NCI-H446 (cell line): Measurements from ENCODE around the gene MIER1.

Experiments used
- DNase-seq, 2 experiments: peaks; one replicate each; lab custom pipeline; 2025; lab: John Stamatoyannopoulos, UW

MIER1 gene

DNA sequence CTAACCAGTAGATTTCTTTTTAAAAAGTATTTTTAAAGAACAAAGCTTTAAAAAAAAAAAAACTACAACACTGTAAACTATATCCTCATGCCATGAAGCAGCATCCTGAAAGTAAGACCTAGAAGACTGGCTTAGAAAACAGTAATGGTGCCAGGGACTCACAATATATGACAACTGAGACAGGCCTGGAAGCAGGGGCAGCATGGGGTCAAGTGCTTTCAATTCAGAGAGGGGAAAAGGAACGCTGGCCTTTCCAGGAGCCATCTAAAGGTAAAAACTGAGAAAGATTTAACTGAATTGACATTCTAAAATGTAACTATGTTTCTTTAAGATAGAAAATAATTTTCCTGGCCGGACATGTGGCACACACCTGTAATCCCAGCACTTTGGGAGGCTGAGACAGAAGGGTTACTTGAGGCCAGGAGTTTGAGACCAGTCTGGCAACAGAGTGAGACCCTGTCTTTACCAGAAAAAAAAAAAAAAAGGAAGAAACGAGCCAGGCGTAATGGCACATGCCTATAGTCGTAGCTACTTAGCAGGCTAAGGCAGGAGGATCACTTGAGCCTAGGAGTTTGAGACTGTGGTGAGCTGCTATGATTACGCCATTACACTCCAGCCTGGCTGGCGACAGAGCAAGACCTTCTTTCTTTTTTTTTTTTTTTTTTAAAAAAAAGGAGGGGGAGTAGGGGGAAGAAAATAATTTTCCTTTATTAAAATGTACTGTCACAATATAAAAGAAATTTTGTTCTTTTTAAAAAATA, 75.0 kb downstream of the MIER1 start:
- DNase-seq: no peak

- DNase-seq: no peak
Observed at GRCh38 chr1:67001682-67002425, 77.1 kb downstream of the MIER1 start.

GRCh38 chr1:67004176-67004575, 79.4 kb downstream of the MIER1 start:
- no peak for DNase-seq

DNA sequence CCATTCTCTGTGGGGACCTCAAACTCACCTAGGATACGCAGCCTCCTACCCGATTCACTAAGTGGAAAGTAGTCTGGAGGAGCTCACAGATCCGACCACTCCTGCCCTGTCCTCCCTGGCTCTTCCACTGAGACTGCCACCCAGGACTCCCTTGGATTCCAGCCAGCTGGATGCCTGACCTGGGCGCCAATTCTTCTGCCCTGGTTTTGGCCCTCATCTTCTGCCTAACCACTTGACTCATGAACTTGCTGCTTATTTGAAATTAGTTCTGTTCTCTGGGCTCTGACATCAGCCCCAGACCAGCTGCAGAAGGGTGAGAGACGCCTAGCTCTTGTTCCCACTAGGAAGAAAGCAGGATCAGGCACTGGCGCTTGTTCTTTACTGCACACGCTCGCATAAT, 80.3 kb downstream of the MIER1 start:
- no peak for DNase-seq

- no peak for DNase-seq
Observed at GRCh38 chr1:67009792-67010191, 85.0 kb downstream of the MIER1 start.

GRCh38 chr1:67013573-67013972, 88.8 kb downstream of the MIER1 start:
- no peak for DNase-seq

- DNase-seq: no peak
Observed at GRCh38 chr1:67018574-67018973, 93.8 kb downstream of the MIER1 start.

- DNase-seq: no peak
Observed at GRCh38 chr1:67019121-67019520, 94.3 kb downstream of the MIER1 start.

DNA sequence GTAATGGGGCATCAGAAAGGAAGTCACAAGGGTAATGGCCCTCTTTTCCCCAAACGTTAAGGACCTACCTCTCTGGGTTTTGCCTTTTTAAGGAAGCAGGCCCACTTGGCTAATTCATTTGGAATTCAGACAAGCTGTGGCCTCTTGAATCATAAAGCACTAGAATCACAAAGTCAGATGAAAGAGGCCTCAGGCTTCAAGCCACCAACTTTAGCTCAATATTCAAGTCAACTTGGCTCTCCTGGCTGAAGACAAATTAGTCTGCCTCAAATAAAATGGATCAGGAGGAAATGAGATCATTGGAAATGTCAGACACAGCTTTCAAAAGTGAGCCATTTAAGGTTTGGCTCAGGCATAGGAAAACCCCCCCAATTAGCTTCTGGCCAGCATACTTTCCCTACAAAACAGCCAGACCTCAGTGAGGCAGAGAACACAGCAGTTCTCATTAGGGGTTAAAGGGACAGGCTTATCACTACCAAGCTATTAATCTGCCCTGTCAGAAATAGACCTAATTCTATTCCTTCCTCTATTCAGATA, 94.9 kb downstream of the MIER1 start:
- peak in 1 of 2 experiments; percentile 21 for DNase-seq

DNA sequence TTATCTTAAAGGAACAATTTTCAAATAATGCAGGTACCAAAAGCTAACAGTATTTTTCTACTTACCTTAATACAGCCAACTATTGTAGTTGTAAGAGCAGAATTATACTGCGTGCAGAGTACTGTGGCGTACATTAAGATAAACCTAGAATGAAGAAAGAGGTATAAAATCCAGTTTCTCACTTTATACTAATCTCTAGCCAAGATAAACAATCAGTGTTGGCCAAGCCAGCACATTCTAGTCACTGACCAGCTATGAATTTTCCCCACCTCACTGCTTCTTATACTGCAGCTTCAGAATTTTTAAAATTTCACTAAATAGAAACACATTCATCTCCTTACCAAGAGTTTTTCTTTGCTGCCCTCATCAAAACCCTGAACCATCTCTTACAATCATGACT, 95.5 kb downstream of the MIER1 start:
- DNase-seq: no peak

DNA sequence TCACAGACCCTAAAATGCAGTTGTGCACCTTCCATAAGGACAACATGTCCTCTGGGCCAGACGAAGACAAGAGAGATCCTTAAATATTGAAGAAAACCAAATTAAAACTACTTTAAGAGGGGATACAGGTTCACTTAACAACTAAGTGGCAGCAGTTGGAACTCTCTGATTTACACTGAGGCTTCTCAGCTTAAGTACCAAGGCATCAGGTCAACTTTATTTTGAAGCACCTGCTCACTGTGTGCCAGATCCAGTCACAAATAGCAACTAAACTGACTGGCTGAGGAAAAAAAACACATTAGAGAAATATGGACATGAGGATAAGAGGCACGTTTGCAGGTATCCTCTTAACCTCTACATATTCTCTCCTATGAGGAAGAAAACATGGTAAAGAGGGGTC, 96.0 kb downstream of the MIER1 start:
- DNase-seq: no peak

- no peak for DNase-seq
Observed at GRCh38 chr1:67029472-67029871, 104.7 kb downstream of the MIER1 start.

GRCh38 chr1:67031121-67031858, 106.5 kb downstream of the MIER1 start:
- no peak for DNase-seq

- no peak for DNase-seq
Observed at GRCh38 chr1:67031859-67032247, 107.1 kb downstream of the MIER1 start.
